ENCODE data around the gene FERMT2.
"Not testable (repeated sequence)": the region's sequence is repeated elsewhere in the genome, so short reads cannot be mapped to it uniquely, and the experiment has no call there.

The FERMT2 gene

GRCh38 chr14:52926953-52927352, 23.9 kb downstream of the FERMT2 start:
- Histone ChIP-seq H3K9ac (ENCODE audit: low read depth, low read length) (no peak overlapping the region), H3K36me3 (ENCODE audit: insufficient read depth, low read length) (no peaks in the 10 kb centered on the region), H3K9me3 (ENCODE audit: control insufficient read depth, insufficient read depth, low read length) (no peaks in the 10 kb centered on the region), H3K4me1 (ENCODE audit: insufficient read depth, low read length) (peaks cover 36% of the 10 kb centered on the region)

GRCh38 chr14:52923902-52924575, 26.8 kb downstream of the FERMT2 start:
- no peak overlapping the region for H3K9ac ChIP-seq (ENCODE audit: low read depth, low read length)
- H3K4me1 ChIP-seq (ENCODE audit: insufficient read depth, low read length): peaks cover 36% of the 10 kb centered on the region
- no peaks in the 10 kb centered on the region for H3K36me3 ChIP-seq (ENCODE audit: insufficient read depth, low read length)
- no peaks in the 10 kb centered on the region for H3K9me3 ChIP-seq (ENCODE audit: control insufficient read depth, insufficient read depth, low read length)

- H3K4me1 ChIP-seq (ENCODE audit: insufficient read depth, low read length): peaks cover 35% of the 10 kb centered on the region
- no peaks in the 10 kb centered on the region for H3K9me3 ChIP-seq (ENCODE audit: control insufficient read depth, insufficient read depth, low read length)
- H3K36me3 ChIP-seq (ENCODE audit: insufficient read depth, low read length): no peaks in the 10 kb centered on the region
- no peak overlapping the region for H3K9ac ChIP-seq (ENCODE audit: low read depth, low read length)
These were observed 28.2 kb downstream of the FERMT2 start for GRCh38 chr14:52922656-52923055.

GRCh38 chr14:52922059-52922458, 28.8 kb downstream of the FERMT2 start:
- peaks cover 32% of the 10 kb centered on the region for H3K4me1 ChIP-seq (ENCODE audit: insufficient read depth, low read length)
- H3K9ac ChIP-seq (ENCODE audit: low read depth, low read length): no peak overlapping the region
- H3K36me3 ChIP-seq (ENCODE audit: insufficient read depth, low read length): no peaks in the 10 kb centered on the region
- H3K9me3 ChIP-seq (ENCODE audit: control insufficient read depth, insufficient read depth, low read length): no peaks in the 10 kb centered on the region

- H3K9ac ChIP-seq (ENCODE audit: low read depth, low read length); H3K36me3 ChIP-seq (ENCODE audit: insufficient read depth, low read length); H3K9me3 ChIP-seq (ENCODE audit: control insufficient read depth, insufficient read depth, low read length): not testable (repeated sequence)
- H3K4me1 ChIP-seq (ENCODE audit: insufficient read depth, low read length): peaks cover 25% of the 10 kb centered on the region
These were observed 30.4 kb downstream of the FERMT2 start for GRCh38 chr14:52920411-52920810.

- H3K36me3 ChIP-seq (ENCODE audit: insufficient read depth, low read length): 0 out of 2 replicates have a peak, but pooled peaks cover 2% of the 10 kb centered on the region
- no peaks in the 10 kb centered on the region for H3K9me3 ChIP-seq (ENCODE audit: control insufficient read depth, insufficient read depth, low read length)
- peaks cover 24% of the 10 kb centered on the region for H3K4me1 ChIP-seq (ENCODE audit: insufficient read depth, low read length)
- H3K9ac ChIP-seq (ENCODE audit: low read depth, low read length): no peak overlapping the region
These were observed 30.9 kb downstream of the FERMT2 start for GRCh38 chr14:52919971-52920370.

- H3K9me3 ChIP-seq (ENCODE audit: control insufficient read depth, insufficient read depth, low read length): no peaks in the 10 kb centered on the region
- peaks cover 12% of the 10 kb centered on the region for H3K4me1 ChIP-seq (ENCODE audit: insufficient read depth, low read length)
- peaks cover 2% of the 10 kb centered on the region; the same call in 1 of the 2 replicates for H3K36me3 ChIP-seq (ENCODE audit: insufficient read depth, low read length)
- H3K9ac ChIP-seq (ENCODE audit: low read depth, low read length): no peak overlapping the region
These were observed 32.4 kb downstream of the FERMT2 start for GRCh38 chr14:52918486-52918885.

GRCh38 chr14:52917735-52918134, 33.1 kb downstream of the FERMT2 start:
- Histone ChIP-seq H3K36me3 (ENCODE audit: insufficient read depth, low read length) (peaks cover 2% of the 10 kb centered on the region; the same call in 1 of the 2 replicates), H3K9me3 (ENCODE audit: control insufficient read depth, insufficient read depth, low read length) (no peaks in the 10 kb centered on the region), H3K4me1 (ENCODE audit: insufficient read depth, low read length) (peaks cover 9% of the 10 kb centered on the region), H3K9ac (ENCODE audit: low read depth, low read length) (no peak overlapping the region)

- Histone ChIP-seq H3K36me3 (ENCODE audit: insufficient read depth, low read length) (peaks cover 2% of the 10 kb centered on the region; the same call in 1 of the 2 replicates), H3K9ac (ENCODE audit: low read depth, low read length) (no peak overlapping the region), H3K9me3 (ENCODE audit: control insufficient read depth, insufficient read depth, low read length) (no peaks in the 10 kb centered on the region), H3K4me1 (ENCODE audit: insufficient read depth, low read length) (no peaks in the 10 kb centered on the region)
These were observed 36.6 kb downstream of the FERMT2 start for GRCh38 chr14:52914295-52914694.

- Histone ChIP-seq H3K4me1 (ENCODE audit: insufficient read depth, low read length) (no peaks in the 10 kb centered on the region), H3K9ac (ENCODE audit: low read depth, low read length) (no peak overlapping the region), H3K36me3 (ENCODE audit: insufficient read depth, low read length) (peaks cover 6% of the 10 kb centered on the region; the same call in 1 of the 2 replicates), H3K9me3 (ENCODE audit: control insufficient read depth, insufficient read depth, low read length) (no peaks in the 10 kb centered on the region)
These were observed 37.6 kb downstream of the FERMT2 start for GRCh38 chr14:52913271-52913670.

GRCh38 chr14:52911904-52912303, 38.9 kb downstream of the FERMT2 start:
- peaks cover 6% of the 10 kb centered on the region; the same call in 1 of the 2 replicates for H3K36me3 ChIP-seq (ENCODE audit: insufficient read depth, low read length)

GRCh38 chr14:52910572-52910971, 40.3 kb downstream of the FERMT2 start:
- Histone ChIP-seq H3K36me3 (ENCODE audit: insufficient read depth, low read length) (peaks cover 4% of the 10 kb centered on the region; the same call in 1 of the 2 replicates), H3K4me1 (ENCODE audit: insufficient read depth, low read length) (no peaks in the 10 kb centered on the region), H3K9ac (ENCODE audit: low read depth, low read length) (no peak overlapping the region), H3K9me3 (ENCODE audit: control insufficient read depth, insufficient read depth, low read length) (no peaks in the 10 kb centered on the region)

More at GRCh38 chr14:52911904-52912303, 38.9 kb downstream of the FERMT2 start:
- H3K9ac ChIP-seq (ENCODE audit: low read depth, low read length): no peak overlapping the region
- H3K4me1 ChIP-seq (ENCODE audit: insufficient read depth, low read length): no peaks in the 10 kb centered on the region
- H3K9me3 ChIP-seq (ENCODE audit: control insufficient read depth, insufficient read depth, low read length): no peaks in the 10 kb centered on the region

- H3K4me1 ChIP-seq (ENCODE audit: insufficient read depth, low read length): no peaks in the 10 kb centered on the region
- H3K36me3 ChIP-seq (ENCODE audit: insufficient read depth, low read length): peaks cover 4% of the 10 kb centered on the region; the same call in 1 of the 2 replicates
- H3K9ac ChIP-seq (ENCODE audit: low read depth, low read length): no peak overlapping the region
- H3K9me3 ChIP-seq (ENCODE audit: control insufficient read depth, insufficient read depth, low read length): no peaks in the 10 kb centered on the region
These were observed 42.9 kb downstream of the FERMT2 start for GRCh38 chr14:52907949-52908348.

GRCh38 chr14:52906141-52906601, 44.7 kb downstream of the FERMT2 start:
- Histone ChIP-seq H3K9ac (ENCODE audit: low read depth, low read length) (no peak overlapping the region), H3K9me3 (ENCODE audit: control insufficient read depth, insufficient read depth, low read length) (no peaks in the 10 kb centered on the region), H3K36me3 (ENCODE audit: insufficient read depth, low read length) (peaks cover 4% of the 10 kb centered on the region; the same call in 1 of the 2 replicates), H3K4me1 (ENCODE audit: insufficient read depth, low read length) (peaks cover 6% of the 10 kb centered on the region; the same call in 1 of the 2 replicates)

GRCh38 chr14:52902971-52903619, 47.8 kb downstream of the FERMT2 start:
- Histone ChIP-seq H3K4me1 (ENCODE audit: insufficient read depth, low read length) (peaks cover 15% of the 10 kb centered on the region), H3K9ac (ENCODE audit: low read depth, low read length) (no peak overlapping the region), H3K9me3 (ENCODE audit: control insufficient read depth, insufficient read depth, low read length) (no peaks in the 10 kb centered on the region), H3K36me3 (ENCODE audit: insufficient read depth, low read length) (no peaks in the 10 kb centered on the region)

Measured in ES-I3 (cell line).